ENCODE measurements around the gene VAV3.
A peak's percentile ranks its signal among the peaks of the same experiment; 100 is the strongest.

Gene VAV3

GRCh38 chr1:107972391-107973180 is 7.6 kb upstream of the VAV3 start:
- DNase-seq = no peak

GRCh38 chr1:107966550-107966949 is 1.6 kb upstream of the VAV3 start:
- DNase-seq = no peak

GRCh38 chr1:107964336-107965109 is 457 bp downstream of the VAV3 start:
- DNase-seq = peak; percentile 21

GRCh38 chr1:107963601-107964335 is 1.2 kb downstream of the VAV3 start:
- peak; percentile 41 for DNase-seq

GRCh38 chr1:107963008-107963407 is 2.0 kb downstream of the VAV3 start:
- DNase-seq = no peak

- DNase-seq = no peak
Measured at GRCh38 chr1:107954719-107955415, 10.1 kb downstream of the VAV3 start.

- no peak for DNase-seq
Measured at GRCh38 chr1:107954126-107954525, 10.9 kb downstream of the VAV3 start.

GRCh38 chr1:107953556-107953955 is 11.4 kb downstream of the VAV3 start:
- no peak for DNase-seq

- DNase-seq = no peak
Measured at GRCh38 chr1:107952989-107953388, 12.0 kb downstream of the VAV3 start.

- no peak for DNase-seq
Measured at GRCh38 chr1:107950464-107950863, 14.5 kb downstream of the VAV3 start.

- no peak for DNase-seq
Measured at GRCh38 chr1:107949467-107950253, 15.3 kb downstream of the VAV3 start.

- DNase-seq = no peak
Measured at GRCh38 chr1:107946794-107947193, 18.2 kb downstream of the VAV3 start.

- no peak for DNase-seq
Measured at GRCh38 chr1:107943694-107944093, 21.3 kb downstream of the VAV3 start.

GRCh38 chr1:107942814-107943213 is 22.2 kb downstream of the VAV3 start:
- no peak for DNase-seq

- no peak for DNase-seq
Measured at GRCh38 chr1:107941531-107941930, 23.4 kb downstream of the VAV3 start.

- DNase-seq = peak; percentile 42
Measured at GRCh38 chr1:107941123-107941522, 23.9 kb downstream of the VAV3 start.

- DNase-seq = no peak
Measured at GRCh38 chr1:107940701-107941100, 24.3 kb downstream of the VAV3 start.

GRCh38 chr1:107940017-107940577 is 24.9 kb downstream of the VAV3 start:
- DNase-seq = no peak

GRCh38 chr1:107939256-107939655 is 25.7 kb downstream of the VAV3 start:
- DNase-seq = no peak

GRCh38 chr1:107936498-107937481 is 28.2 kb downstream of the VAV3 start:
- peak; percentile 37 for DNase-seq

All from femur (tissue), 1 donor.